Neural progenitor cell (in vitro differentiated cells): Measurements from ENCODE around the gene WFIKKN1.

Experiments
- EZH2phosphoT487 ChIP-seq: fragments of 200-600 bp; sonication (generic); IDR thresholded peaks from 2 replicates; pipeline ENCODE4 v1.6.1; 2017; ENCODE audit warnings: antibody characterized with exemption
- TF ChIP-seq, protein P1 (sequence below): fragments of 200-600 bp; sonication (generic); IDR thresholded peaks from 2 replicates; pipeline ENCODE4 v1.5.1; 2017; ENCODE audit warnings: antibody characterized with exemption, mild to moderate bottlenecking

DNA sequence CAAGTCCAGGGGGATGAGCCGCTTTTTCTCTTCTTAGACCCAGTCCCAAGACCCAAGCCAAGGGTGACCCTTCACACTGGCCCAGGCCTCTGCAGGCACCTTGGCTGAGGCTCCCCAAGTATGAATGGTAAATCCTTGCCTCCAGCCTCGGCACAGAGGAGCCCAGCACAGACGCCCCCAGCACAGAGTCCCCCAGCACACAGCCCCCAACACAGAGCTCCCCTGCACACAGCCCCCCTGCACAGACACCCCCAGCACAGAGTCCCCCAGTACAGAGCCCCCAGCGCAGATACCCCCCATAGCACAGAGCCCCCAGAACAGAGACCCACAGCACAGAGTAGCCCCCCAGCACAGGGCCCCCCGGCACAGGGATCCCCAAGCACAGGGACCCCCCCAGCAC, 9.8 kb downstream of the WFIKKN1 start:
- TF ChIP-seq, protein P1, sequence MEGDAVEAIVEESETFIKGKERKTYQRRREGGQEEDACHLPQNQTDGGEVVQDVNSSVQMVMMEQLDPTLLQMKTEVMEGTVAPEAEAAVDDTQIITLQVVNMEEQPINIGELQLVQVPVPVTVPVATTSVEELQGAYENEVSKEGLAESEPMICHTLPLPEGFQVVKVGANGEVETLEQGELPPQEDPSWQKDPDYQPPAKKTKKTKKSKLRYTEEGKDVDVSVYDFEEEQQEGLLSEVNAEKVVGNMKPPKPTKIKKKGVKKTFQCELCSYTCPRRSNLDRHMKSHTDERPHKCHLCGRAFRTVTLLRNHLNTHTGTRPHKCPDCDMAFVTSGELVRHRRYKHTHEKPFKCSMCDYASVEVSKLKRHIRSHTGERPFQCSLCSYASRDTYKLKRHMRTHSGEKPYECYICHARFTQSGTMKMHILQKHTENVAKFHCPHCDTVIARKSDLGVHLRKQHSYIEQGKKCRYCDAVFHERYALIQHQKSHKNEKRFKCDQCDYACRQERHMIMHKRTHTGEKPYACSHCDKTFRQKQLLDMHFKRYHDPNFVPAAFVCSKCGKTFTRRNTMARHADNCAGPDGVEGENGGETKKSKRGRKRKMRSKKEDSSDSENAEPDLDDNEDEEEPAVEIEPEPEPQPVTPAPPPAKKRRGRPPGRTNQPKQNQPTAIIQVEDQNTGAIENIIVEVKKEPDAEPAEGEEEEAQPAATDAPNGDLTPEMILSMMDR = no peak
- no peak for TF ChIP-seq EZH2phosphoT487
